ENCODE data around the gene MAP2K1.

DNA sequence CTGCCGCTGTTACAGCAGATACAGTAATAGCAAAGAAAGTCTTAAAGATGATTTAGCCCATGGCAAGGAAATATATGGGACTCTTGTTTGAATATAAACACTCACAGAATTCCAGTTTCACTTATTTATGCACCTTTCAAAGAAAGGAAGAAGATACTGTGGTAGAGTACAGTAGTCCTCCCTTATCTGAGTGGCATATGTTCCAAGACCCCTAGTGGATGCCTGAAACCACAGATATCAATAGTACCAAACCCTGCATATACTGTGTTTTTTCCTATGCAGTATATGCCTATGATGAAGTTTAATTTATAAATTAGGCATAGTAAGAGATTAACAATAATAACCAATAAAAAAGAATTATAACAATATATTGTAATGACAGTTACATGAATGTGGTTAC, 8.2 kb downstream of the MAP2K1 start:
- TF ChIP-seq, protein P1, sequence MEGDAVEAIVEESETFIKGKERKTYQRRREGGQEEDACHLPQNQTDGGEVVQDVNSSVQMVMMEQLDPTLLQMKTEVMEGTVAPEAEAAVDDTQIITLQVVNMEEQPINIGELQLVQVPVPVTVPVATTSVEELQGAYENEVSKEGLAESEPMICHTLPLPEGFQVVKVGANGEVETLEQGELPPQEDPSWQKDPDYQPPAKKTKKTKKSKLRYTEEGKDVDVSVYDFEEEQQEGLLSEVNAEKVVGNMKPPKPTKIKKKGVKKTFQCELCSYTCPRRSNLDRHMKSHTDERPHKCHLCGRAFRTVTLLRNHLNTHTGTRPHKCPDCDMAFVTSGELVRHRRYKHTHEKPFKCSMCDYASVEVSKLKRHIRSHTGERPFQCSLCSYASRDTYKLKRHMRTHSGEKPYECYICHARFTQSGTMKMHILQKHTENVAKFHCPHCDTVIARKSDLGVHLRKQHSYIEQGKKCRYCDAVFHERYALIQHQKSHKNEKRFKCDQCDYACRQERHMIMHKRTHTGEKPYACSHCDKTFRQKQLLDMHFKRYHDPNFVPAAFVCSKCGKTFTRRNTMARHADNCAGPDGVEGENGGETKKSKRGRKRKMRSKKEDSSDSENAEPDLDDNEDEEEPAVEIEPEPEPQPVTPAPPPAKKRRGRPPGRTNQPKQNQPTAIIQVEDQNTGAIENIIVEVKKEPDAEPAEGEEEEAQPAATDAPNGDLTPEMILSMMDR (IDR thresholded peaks at IDR 0.05) = no peak
- no peak for TF ChIP-seq POLR2A (IDR thresholded peaks at IDR 0.05; ENCODE audit: low read depth)
